SK-N-SH treated with all-trans-retinoic acid at 6 μM for 48 hours (cell line): ENCODE data around the gene TSC22D1.

Source experiments
- ATAC-seq: fragments of 200-7000 bp; cut with Tn5 transposase; 3 replicates; pipeline ENCODE4 v1.9.1; 2020; ENCODE audit warnings: mild to moderate bottlenecking, moderate library complexity
- ARNTL ChIP-seq: fragments of 450-650 bp; formaldehyde crosslinking; IDR thresholded peaks from 2 replicates; pipeline ENCODE4 v1.5.0; 2020; ENCODE audit warnings: low read depth, mild to moderate bottlenecking, moderate library complexity, borderline replicate concordance
- BACH2 ChIP-seq: fragments of 250-450 bp; sonication (Bioruptor Pico); IDR thresholded peaks from 2 replicates; pipeline ENCODE4 v1.9.0; 2021; ENCODE audit warnings: mild to moderate bottlenecking, borderline replicate concordance
- CREB5 ChIP-seq: fragments of 250-450 bp; sonication (Bioruptor Pico); IDR thresholded peaks from 2 replicates; pipeline ENCODE4 v1.5.1; 2020; ENCODE audit warnings: low read depth, mild to moderate bottlenecking, moderate library complexity
- CSDC2 ChIP-seq: fragments of 250-450 bp; sonication (Bioruptor Pico); IDR thresholded peaks from 2 replicates; pipeline ENCODE4 v1.5.0; 2020; ENCODE audit warnings: mild to moderate bottlenecking, moderate library complexity
- CSRNP3 ChIP-seq: fragments of 250-450 bp; sonication (Bioruptor Pico); IDR thresholded peaks from 2 replicates; pipeline ENCODE4 v1.5.1; 2021; ENCODE audit warnings: mild to moderate bottlenecking, moderate library complexity
- ESRRG ChIP-seq: fragments of 250-450 bp; sonication (Bioruptor Pico); IDR thresholded peaks from 2 replicates; pipeline ENCODE4 v1.6.1; 2021; ENCODE audit warnings: mild to moderate bottlenecking
- GLIS3 ChIP-seq: fragments of 250-450 bp; sonication (Bioruptor Pico); IDR thresholded peaks from 2 replicates; pipeline ENCODE4 v1.5.0; 2020; ENCODE audit warnings: mild to moderate bottlenecking, moderate library complexity
- ISL1 ChIP-seq: fragments of 250-450 bp; sonication (Bioruptor Pico); IDR thresholded peaks from 2 replicates; pipeline ENCODE4 v2.1.2; 2022; ENCODE audit warnings: mild to moderate bottlenecking, moderate library complexity
- OSR1 ChIP-seq: fragments of 250-450 bp; sonication (Bioruptor Pico); IDR thresholded peaks from 2 replicates; pipeline ENCODE4 v1.8.0; 2022; ENCODE audit warnings: moderate library complexity, mild to moderate bottlenecking, inconsistent platforms
- PPARA ChIP-seq: fragments of 250-450 bp; sonication (Bioruptor Pico); IDR thresholded peaks from 2 replicates; pipeline ENCODE4 v1.5.0; 2020; ENCODE audit warnings: mild to moderate bottlenecking, borderline replicate concordance
- SNAI2 ChIP-seq: fragments of 250-450 bp; sonication (Bioruptor Pico); IDR thresholded peaks from 2 replicates; pipeline ENCODE4 v1.5.0; 2020; ENCODE audit warnings: mild to moderate bottlenecking, moderate library complexity
- TCF4 ChIP-seq: fragments of 250-450 bp; sonication (Bioruptor Pico); IDR thresholded peaks from 2 replicates; pipeline ENCODE4 v1.8.0; 2021; ENCODE audit warnings: mild to moderate bottlenecking, moderate library complexity, borderline replicate concordance
- TOX ChIP-seq: fragments of 250-450 bp; sonication (Bioruptor Pico); IDR thresholded peaks from 2 replicates; pipeline ENCODE4 v1.8.0; 2021; ENCODE audit warnings: mild to moderate bottlenecking, moderate library complexity, borderline replicate concordance
- ZC3H10 ChIP-seq: fragments of 250-450 bp; sonication (Bioruptor Pico); IDR thresholded peaks from 2 replicates; pipeline ENCODE4 v1.5.1; 2021; ENCODE audit warnings: mild to moderate bottlenecking, moderate library complexity
- ZFP3 ChIP-seq: fragments of 250-450 bp; sonication (Bioruptor Pico); IDR thresholded peaks from 2 replicates; pipeline ENCODE4 v1.5.0; 2020; ENCODE audit warnings: mild to moderate bottlenecking, moderate library complexity
- ZFP30 ChIP-seq: fragments of 450-650 bp; formaldehyde crosslinking; IDR thresholded peaks from 2 replicates; pipeline ENCODE4 v1.5.0; 2022; ENCODE audit warnings: mild to moderate bottlenecking, moderate library complexity
- ZNF565 ChIP-seq: fragments of 450-650 bp; formaldehyde crosslinking; conservative IDR thresholded peaks from 2 replicates; pipeline ENCODE4 v1.5.0; 2020; ENCODE audit warnings: low read depth, mild to moderate bottlenecking, moderate library complexity
- ZNF70 ChIP-seq: fragments of 450-650 bp; formaldehyde crosslinking; IDR thresholded peaks from 2 replicates; pipeline ENCODE4 v1.5.0; 2020; ENCODE audit warnings: mild to moderate bottlenecking, moderate library complexity
- ZNF8 ChIP-seq: fragments of 450-650 bp; formaldehyde crosslinking; IDR thresholded peaks from 2 replicates; pipeline ENCODE4 v1.5.0; 2020; ENCODE audit warnings: mild to moderate bottlenecking, moderate library complexity
- TF ChIP-seq, protein P1 (sequence below): fragments of 250-450 bp; sonication (Bioruptor Pico); IDR thresholded peaks from 2 replicates; pipeline ENCODE4 v1.8.0; 2020; ENCODE audit warnings: mild to moderate bottlenecking, moderate library complexity, borderline replicate concordance
- TF ChIP-seq, protein P2 (sequence below): fragments of 250-450 bp; sonication (Bioruptor Pico); IDR thresholded peaks from 2 replicates; pipeline ENCODE4 v1.8.0; 2021; ENCODE audit warnings: low read depth, mild to moderate bottlenecking, moderate library complexity, borderline replicate concordance
- TF ChIP-seq, protein P3 (sequence below): fragments of 250-450 bp; sonication (Bioruptor Pico); IDR thresholded peaks from 2 replicates; pipeline ENCODE4 v1.5.0; 2020; ENCODE audit warnings: mild to moderate bottlenecking, moderate library complexity

The TSC22D1 gene

GRCh38 chr13:44412346-44412935 is 163.7 kb downstream of the TSC22D1 start:
- no peak for TF ChIP-seq ZNF70 (CRISPR knock-in tag)
- TF ChIP-seq ARNTL (CRISPR knock-in tag) = no peak
- no peak for TF ChIP-seq CSDC2 (CRISPR knock-in tag)
- no peak for TF ChIP-seq BACH2
- no peak for TF ChIP-seq PPARA
- no peak for TF ChIP-seq OSR1 (CRISPR knock-in tag)
- TF ChIP-seq ZNF8 (CRISPR knock-in tag) = no peak
- no peak for TF ChIP-seq TCF4 (CRISPR knock-in tag)
- TF ChIP-seq GLIS3 (CRISPR knock-in tag) = no peak
- TF ChIP-seq SNAI2 = no peak
- TF ChIP-seq ZNF565 (CRISPR knock-in tag) = no peak
- TF ChIP-seq, protein P1, sequence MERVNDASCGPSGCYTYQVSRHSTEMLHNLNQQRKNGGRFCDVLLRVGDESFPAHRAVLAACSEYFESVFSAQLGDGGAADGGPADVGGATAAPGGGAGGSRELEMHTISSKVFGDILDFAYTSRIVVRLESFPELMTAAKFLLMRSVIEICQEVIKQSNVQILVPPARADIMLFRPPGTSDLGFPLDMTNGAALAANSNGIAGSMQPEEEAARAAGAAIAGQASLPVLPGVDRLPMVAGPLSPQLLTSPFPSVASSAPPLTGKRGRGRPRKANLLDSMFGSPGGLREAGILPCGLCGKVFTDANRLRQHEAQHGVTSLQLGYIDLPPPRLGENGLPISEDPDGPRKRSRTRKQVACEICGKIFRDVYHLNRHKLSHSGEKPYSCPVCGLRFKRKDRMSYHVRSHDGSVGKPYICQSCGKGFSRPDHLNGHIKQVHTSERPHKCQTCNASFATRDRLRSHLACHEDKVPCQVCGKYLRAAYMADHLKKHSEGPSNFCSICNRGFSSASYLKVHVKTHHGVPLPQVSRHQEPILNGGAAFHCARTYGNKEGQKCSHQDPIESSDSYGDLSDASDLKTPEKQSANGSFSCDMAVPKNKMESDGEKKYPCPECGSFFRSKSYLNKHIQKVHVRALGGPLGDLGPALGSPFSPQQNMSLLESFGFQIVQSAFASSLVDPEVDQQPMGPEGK = no peak
- no peak for TF ChIP-seq ZC3H10
- TF ChIP-seq ZFP30 (CRISPR knock-in tag) = no peak
- ATAC-seq = no peak

GRCh38 chr13:44411841-44412240 is 164.3 kb downstream of the TSC22D1 start:
- ATAC-seq = no peak
- TF ChIP-seq BACH2 (no peak), ISL1 (CRISPR knock-in tag) (no peak), SNAI2 (no peak), ARNTL (CRISPR knock-in tag) (no peak), ZNF565 (CRISPR knock-in tag) (no peak), ZNF8 (CRISPR knock-in tag) (no peak), GLIS3 (CRISPR knock-in tag) (no peak), OSR1 (CRISPR knock-in tag) (no peak), ESRRG (no peak), ZNF70 (CRISPR knock-in tag) (no peak), CREB5 (CRISPR knock-in tag) (no peak), CSRNP3 (CRISPR knock-in tag) (no peak), ZFP30 (CRISPR knock-in tag) (no peak), ZFP3 (CRISPR knock-in tag) (no peak), TOX (CRISPR knock-in tag) (no peak), TCF4 (CRISPR knock-in tag) (no peak), CSDC2 (CRISPR knock-in tag) (no peak)
- TF ChIP-seq, protein P2, sequence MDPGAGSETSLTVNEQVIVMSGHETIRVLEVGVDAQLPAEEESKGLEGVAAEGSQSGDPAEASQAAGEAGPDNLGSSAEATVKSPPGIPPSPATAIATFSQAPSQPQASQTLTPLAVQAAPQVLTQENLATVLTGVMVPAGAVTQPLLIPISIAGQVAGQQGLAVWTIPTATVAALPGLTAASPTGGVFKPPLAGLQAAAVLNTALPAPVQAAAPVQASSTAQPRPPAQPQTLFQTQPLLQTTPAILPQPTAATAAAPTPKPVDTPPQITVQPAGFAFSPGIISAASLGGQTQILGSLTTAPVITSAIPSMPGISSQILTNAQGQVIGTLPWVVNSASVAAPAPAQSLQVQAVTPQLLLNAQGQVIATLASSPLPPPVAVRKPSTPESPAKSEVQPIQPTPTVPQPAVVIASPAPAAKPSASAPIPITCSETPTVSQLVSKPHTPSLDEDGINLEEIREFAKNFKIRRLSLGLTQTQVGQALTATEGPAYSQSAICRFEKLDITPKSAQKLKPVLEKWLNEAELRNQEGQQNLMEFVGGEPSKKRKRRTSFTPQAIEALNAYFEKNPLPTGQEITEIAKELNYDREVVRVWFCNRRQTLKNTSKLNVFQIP = no peak
- TF ChIP-seq, protein P3, sequence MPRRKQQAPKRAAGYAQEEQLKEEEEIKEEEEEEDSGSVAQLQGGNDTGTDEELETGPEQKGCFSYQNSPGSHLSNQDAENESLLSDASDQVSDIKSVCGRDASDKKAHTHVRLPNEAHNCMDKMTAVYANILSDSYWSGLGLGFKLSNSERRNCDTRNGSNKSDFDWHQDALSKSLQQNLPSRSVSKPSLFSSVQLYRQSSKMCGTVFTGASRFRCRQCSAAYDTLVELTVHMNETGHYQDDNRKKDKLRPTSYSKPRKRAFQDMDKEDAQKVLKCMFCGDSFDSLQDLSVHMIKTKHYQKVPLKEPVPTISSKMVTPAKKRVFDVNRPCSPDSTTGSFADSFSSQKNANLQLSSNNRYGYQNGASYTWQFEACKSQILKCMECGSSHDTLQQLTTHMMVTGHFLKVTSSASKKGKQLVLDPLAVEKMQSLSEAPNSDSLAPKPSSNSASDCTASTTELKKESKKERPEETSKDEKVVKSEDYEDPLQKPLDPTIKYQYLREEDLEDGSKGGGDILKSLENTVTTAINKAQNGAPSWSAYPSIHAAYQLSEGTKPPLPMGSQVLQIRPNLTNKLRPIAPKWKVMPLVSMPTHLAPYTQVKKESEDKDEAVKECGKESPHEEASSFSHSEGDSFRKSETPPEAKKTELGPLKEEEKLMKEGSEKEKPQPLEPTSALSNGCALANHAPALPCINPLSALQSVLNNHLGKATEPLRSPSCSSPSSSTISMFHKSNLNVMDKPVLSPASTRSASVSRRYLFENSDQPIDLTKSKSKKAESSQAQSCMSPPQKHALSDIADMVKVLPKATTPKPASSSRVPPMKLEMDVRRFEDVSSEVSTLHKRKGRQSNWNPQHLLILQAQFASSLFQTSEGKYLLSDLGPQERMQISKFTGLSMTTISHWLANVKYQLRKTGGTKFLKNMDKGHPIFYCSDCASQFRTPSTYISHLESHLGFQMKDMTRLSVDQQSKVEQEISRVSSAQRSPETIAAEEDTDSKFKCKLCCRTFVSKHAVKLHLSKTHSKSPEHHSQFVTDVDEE (CRISPR knock-in tag) = no peak
- TF ChIP-seq, protein P1 = no peak
